ENCODE measurements around the gene DNAH9.

Gene DNAH9

DNA sequence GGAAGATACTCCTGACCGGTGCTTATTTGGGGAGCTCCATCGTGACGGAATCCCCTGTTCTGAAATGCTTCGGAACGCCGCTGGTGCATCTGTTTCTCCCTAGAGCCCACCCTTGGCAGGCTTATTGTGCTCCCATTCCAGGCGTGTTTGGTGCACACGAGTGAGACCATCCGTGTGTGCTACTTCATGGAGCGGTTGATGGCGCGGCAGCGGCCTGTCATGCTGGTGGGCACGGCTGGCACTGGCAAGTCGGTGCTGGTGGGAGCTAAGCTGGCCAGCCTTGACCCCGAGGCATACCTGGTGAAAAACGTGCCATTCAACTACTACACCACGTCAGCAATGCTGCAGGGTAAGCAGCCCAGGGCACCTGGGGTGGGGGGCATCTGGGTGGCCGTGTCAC is 170.7 kb downstream of the DNAH9 start:
- TF ChIP-seq, protein P1, sequence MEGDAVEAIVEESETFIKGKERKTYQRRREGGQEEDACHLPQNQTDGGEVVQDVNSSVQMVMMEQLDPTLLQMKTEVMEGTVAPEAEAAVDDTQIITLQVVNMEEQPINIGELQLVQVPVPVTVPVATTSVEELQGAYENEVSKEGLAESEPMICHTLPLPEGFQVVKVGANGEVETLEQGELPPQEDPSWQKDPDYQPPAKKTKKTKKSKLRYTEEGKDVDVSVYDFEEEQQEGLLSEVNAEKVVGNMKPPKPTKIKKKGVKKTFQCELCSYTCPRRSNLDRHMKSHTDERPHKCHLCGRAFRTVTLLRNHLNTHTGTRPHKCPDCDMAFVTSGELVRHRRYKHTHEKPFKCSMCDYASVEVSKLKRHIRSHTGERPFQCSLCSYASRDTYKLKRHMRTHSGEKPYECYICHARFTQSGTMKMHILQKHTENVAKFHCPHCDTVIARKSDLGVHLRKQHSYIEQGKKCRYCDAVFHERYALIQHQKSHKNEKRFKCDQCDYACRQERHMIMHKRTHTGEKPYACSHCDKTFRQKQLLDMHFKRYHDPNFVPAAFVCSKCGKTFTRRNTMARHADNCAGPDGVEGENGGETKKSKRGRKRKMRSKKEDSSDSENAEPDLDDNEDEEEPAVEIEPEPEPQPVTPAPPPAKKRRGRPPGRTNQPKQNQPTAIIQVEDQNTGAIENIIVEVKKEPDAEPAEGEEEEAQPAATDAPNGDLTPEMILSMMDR (conservative IDR thresholded peaks at IDR 0.05; ENCODE audit: low read depth, low read length): no peak
- DNase-seq (ENCODE audit: low read depth): no peak
- no peak overlapping the region for H3K4me3 ChIP-seq (ENCODE audit: low read length)

DNA sequence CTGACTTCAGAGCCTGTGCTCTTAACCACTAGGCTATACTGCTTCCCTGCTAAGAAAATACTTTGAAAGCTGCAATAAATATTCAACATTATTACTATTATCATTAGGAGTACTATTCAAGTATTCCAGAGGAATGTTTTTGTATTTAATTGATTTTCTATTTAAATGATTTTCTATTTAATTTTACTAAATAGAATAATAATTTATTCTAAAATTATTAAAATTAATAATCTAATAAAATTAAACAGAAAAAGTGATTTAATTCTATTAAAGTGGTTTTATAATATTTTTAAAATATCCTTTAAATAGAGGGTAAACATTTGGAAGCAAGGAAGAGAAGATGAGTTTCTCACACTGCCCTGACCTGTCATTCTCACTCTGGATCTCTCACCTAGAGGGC is 173.8 kb downstream of the DNAH9 start:
- TF ChIP-seq, protein P1 (conservative IDR thresholded peaks at IDR 0.05; ENCODE audit: low read depth, low read length): no peak
- no peak for DNase-seq (ENCODE audit: low read depth)

DNA sequence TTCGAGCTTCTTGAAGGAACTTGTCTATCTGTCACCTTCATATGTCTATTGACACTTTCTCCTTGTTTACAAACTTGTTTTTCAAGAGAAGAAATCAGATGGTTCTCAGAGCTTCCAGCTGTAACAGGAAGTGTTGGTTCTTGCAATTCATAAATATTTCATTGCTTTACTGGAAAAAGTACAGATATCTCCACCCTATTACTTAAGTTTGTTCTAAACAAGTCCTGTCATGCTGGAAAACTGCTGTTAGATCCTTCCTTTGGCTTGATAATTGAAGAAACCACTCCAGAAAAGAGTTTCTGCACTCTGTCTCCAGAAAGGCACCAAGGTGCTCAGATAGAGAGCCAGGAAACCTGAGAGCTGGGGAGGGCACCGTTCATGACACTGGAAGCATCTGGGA is 181.6 kb downstream of the DNAH9 start:
- TF ChIP-seq, protein P1 (conservative IDR thresholded peaks at IDR 0.05; ENCODE audit: low read depth, low read length): no peak
- H3K4me3 ChIP-seq (ENCODE audit: low read length): no peak overlapping the region
- no peak for DNase-seq (ENCODE audit: low read depth)

More for the DNA sequence above, 173.8 kb downstream of the DNAH9 start:
- H3K4me3 ChIP-seq (ENCODE audit: low read length): no peak overlapping the region

DNA sequence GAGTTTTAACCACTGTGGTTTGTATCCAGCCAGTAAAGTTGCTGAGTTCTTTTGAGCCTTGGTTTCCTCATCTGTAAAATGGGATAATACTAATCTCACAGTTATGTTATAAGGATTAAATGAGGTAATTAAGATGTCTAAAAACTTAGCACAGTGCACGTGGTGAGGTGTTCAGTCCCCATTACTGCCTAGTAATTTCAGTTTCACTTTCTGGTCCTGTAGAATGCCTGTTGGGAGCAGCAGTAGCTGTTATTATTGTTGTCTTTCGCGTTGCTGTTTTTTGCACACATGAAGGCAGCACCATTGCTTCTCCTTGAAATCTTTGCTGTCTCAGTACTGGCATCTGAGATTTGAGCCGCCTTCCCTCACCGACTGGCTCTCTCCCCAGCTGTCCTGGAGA is 182.4 kb downstream of the DNAH9 start:
- no peak overlapping the region for H3K4me3 ChIP-seq (ENCODE audit: low read length)
- DNase-seq (ENCODE audit: low read depth): no peak
- TF ChIP-seq, protein P1 (conservative IDR thresholded peaks at IDR 0.05; ENCODE audit: low read depth, low read length): no peak

DNA sequence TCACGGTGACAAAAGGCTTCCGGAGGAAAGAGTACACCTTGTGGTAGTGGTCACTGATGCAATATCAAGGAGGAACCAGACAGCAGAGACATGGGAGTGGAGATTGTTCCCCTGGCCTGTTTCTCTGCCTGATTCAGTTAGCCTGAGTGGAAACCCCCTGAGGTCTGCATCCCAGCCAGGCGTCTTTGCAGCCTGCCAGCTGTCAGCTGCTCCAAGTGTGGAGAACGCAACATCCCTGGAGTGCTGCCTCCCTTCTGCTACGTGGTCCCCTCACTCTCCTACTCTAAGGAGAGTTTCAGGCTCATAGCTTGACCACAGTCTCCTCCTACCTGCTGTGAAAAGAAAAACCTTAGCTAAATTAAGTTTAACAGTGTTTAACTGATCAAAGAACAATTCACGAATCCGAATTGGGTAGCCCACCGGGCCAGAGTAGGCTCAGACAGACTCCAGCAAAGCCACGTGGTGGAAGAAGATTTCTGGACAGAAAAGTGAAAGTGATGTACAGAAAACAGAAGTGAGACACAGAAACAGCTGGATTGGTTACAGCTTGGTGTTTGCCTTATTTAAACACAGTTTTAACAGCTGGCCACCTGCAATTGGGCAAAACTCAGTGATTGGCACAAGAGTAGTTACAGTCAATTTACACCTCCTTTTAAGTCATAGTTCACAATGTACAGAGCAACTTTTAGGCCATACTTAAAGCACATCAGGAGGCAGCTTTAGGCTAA is 188.6 kb downstream of the DNAH9 start:
- TF ChIP-seq, protein P1 (conservative IDR thresholded peaks at IDR 0.05; ENCODE audit: low read depth, low read length): no peak
- no peak for DNase-seq (ENCODE audit: low read depth)
- H3K4me3 ChIP-seq (ENCODE audit: low read length): no peak overlapping the region

DNA sequence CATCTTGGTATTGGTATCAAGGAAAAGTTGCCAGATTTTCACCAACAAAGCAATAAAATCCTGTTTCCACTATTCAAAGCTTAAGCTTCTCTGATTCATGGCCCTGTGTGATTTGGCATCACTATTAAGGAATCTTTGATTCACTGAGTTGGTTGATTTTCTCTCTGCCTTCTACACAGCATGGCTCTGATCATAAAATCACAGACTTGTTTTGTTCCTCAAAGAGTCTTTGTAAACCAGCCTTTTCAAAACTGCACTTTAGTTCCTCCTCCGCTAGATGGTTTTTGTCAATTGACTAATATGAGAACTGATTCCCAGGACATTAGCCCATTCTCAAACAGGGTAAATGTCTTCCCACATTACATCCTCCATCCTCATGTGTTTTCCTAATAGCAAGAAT is 197.6 kb downstream of the DNAH9 start:
- no peak for DNase-seq (ENCODE audit: low read depth)
- no peak overlapping the region for H3K4me3 ChIP-seq (ENCODE audit: low read length)

DNA sequence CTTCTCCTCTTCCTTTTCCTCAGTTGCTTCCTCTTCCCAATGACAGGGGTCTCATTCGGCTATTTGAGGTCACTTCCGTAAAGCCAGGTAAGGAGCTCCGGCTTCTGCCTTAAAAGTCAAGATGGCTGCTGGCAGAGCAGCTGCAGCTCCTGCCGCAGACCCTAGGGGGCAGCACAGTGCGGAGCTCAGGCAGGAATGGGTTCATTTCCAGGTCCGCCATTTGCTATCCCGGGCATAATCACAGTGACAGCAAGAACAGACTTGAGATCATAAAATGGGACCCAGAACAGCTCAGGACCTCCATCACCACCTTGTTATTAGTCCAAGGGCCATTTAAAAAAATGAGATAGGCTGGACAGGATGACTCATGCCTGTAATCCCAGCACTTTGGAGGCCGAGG is 199.5 kb downstream of the DNAH9 start:
- no peak overlapping the region for H3K4me3 ChIP-seq (ENCODE audit: low read length)
- DNase-seq (ENCODE audit: low read depth): no peak
- TF ChIP-seq, protein P1 (conservative IDR thresholded peaks at IDR 0.05; ENCODE audit: low read depth, low read length): no peak

More for the DNA sequence above, 197.6 kb downstream of the DNAH9 start:
- TF ChIP-seq, protein P1 (conservative IDR thresholded peaks at IDR 0.05; ENCODE audit: low read depth, low read length): no peak

Data from retinal pigment epithelial cell (primary cell).